Measurements from ENCODE around the gene UXS1.

DNA sequence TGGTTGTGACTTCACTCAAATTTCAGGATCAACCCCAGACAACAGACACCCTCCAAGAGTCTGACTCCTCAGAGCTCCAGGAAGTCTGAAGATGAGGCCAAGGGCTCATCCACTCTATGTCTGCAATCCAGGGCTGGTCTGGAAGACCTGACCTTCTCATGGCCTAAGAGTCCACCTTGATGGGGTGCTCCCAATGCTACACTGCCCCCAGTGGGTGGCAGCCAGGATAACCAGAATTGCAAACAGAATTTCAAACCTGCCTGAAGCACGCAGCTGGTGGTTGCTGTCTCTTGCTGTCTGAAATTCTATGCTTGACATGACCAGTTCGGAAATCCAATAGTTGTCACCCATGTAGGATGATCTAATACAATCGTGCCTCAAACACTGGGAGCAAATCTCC, 96.0 kb downstream of the UXS1 start:
- TF ChIP-seq ZNF274 (IDR thresholded peaks at IDR 0.05; ENCODE audit: low read depth, low read length) (no peak), SUZ12 (IDR thresholded peaks at IDR 0.05; ENCODE audit: extremely low read depth, insufficient read depth, insufficient read length) (no peak)

Measured in NT2/D1 (cell line).